NCI-H524 treated with DMSO at 0.1 percent for 48 hours (cell line): ENCODE results near the gene C13orf46.
"Not testable (repeated sequence)": the region's sequence is repeated elsewhere in the genome, so short reads cannot be mapped to it uniquely, and the experiment has no call there.

Experiments used
- DNase-seq: peaks from one replicate; lab custom pipeline; 2025; lab: John Stamatoyannopoulos, UW

The C13orf46 gene

GRCh38 chr13:113923376-113924063, 50.4 kb downstream of the C13orf46 start:
- no peak for DNase-seq

- DNase-seq: no peak
These were observed 51.3 kb downstream of the C13orf46 start for GRCh38 chr13:113922412-113923118.

- DNase-seq: no peak
These were observed 52.1 kb downstream of the C13orf46 start for GRCh38 chr13:113921763-113922162.

DNA sequence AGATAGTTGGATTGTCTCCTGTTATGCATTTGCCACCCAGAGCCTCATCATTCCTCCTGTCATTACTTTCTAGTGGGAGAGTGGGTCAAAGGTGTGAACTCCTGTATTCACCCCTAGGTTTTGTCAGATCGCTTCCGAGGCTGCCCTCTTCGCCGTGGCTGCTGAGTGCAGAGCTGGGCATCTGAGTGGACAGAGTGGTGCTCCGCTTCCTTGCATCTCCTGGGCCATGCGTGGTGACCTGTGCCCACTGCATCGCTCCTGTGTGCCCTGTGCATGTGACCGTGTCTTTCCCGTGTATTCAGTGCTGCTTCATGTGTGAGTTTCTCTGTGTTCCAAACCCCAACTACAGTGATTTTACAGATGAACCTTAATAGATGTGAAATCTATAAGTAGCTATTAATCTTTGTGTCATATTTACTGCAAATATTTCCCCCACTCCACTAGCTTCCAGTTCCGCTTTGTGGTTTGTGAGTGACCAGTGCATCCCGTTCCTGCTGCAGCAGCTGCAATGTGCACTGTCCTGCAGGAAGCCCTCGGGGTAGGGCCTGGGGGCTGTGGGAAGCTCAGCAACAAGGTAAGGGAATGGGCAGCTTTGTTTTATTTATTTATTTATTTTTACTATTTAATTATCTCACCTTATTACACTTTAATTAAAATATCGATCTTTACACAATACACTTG, 53.1 kb downstream of the C13orf46 start:
- no peak for DNase-seq

DNA sequence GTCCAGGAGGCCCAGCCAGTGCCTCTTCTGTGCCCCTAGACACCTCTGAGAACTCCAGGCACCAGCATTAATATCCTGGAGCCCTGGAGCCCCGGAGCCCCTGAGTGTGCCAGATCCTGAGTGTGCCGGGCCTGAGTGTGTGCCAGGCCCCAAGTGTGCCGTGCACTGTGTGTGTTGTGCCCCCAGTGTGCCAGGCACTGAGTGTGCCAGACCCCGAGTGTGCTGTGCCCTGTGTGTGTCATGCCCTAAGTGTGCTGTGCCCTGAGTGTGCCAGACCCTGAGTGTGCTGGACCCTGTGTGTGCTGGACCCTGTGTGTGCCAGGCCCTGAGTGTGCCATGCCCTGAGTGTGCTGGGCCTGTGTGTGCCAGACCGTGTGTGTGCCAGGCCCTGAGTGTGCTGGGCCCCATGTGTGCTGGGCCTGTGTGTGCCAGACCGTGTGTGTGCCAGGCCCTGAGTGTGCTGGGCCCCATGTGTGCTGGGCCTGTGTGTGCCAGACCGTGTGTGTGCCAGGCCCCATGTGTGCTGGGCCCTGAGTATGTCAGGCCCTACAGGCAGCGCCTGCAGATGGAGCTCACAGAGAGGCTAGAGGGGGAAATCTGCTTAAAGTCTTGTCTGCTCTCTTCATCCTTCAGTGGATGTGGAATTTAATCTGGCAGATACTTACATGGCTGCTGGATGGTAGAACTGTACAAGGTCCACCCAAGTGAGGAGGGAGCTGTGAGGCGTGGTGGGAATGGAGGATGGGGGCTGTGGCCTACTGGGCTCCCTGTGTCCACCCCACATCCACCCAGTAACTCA, 53.9 kb downstream of the C13orf46 start:
- no peak for DNase-seq

GRCh38 chr13:113918981-113919701, 54.7 kb downstream of the C13orf46 start:
- no peak for DNase-seq

- no peak for DNase-seq
These were observed 55.3 kb downstream of the C13orf46 start for GRCh38 chr13:113918580-113918979.

- DNase-seq: no peak
These were observed 56.1 kb downstream of the C13orf46 start for GRCh38 chr13:113917594-113918371.

DNA sequence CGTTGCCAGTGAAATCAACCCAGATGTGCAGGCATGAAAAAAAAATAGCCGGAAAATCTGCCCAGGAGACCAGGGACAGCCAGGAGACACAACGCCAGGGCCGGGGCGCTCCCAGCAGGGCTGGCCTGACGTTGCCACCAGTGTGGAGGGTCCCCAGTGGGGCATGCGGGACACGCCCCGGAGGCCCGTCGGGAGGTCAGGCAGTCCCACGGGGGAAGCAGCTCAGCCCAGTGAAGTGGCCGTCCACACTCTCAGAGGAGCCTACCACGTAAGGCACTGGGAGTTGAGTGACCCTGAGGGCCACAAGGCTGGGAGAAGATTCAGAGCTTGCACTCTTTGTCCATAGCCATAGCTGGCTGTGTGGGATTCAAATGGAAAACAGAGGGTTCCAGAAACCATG, 56.8 kb downstream of the C13orf46 start:
- no peak for DNase-seq

DNA sequence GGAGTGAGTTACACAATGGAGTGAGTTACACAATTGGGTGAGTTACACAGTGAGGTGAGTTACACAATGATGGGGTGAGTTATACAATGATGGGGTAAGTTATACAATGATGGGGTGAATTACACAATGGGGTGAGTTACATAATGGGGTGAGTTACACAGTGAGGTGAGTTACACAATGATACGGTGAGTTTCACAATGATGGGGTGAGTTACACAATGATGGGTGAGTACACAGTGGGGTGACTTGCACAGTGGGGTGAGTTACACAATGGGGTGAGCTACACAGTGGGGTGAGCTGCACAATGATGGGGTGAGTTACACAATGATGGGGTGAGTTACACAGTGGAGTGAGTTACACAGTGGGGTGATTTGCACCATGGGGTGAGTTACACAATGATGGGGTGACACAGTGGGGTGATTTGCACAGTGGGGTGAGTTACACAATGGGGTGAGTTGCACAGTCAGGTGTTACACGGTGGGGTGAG, 57.5 kb downstream of the C13orf46 start:
- no peak for DNase-seq

DNA sequence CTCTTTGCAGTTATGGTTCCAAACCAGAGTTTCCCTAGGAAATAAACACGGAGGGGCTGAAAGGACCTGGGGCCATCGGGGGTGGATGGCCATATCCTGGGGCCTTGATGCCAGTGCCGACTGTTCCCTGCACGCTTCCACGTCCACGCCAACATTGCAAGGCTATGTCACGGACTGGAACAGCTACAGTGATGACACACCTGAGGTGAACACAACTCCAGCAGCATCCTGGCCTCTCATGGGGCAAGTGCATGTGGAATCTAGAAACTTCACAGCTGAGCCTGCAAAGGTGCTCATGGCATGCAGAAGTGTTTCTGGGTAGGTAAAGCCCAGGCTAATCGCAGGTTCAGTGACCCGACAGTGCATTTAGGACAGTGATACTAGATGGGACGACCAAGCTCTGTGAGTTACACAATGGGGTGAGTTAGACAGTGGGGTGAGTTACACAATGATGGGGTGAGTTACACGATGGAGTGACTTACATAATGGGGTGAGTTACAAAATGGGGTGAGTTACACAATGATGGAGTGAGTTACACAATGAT, 58.0 kb downstream of the C13orf46 start:
- DNase-seq: no peak

- DNase-seq: no peak
These were observed 58.7 kb downstream of the C13orf46 start for GRCh38 chr13:113915012-113915763.

DNA sequence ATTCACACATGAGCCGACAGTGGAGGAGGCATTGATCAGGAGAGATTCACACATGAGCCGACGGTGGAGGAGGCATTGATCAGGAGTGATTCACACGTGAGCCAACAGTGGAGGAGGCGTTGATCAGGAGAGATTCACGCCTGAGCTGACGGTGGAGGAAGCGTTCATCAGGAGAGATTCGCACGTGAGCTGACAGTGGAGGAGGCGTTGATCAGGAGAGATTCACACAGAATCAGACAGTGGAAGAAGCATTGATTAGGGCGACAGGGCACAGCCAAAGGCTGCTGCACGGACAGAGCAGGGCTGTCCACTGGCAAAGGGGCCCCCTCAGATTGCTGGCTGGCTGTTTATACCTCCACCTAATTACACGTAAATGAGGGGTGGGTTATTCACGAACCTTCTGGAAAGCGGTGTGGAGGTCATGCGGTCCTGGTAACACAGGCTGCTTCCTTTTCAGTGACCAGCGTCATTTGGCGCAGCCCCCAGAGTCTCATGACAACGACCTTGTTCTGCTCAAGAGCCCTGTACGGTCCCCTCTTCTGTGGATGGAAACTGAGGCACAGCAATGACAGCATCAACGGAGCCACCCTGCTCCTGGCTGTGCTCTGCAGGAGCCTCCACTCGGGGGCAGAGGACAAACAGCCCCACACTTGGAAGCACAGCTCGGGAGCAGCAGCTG, 59.4 kb downstream of the C13orf46 start:
- no peak for DNase-seq

DNA sequence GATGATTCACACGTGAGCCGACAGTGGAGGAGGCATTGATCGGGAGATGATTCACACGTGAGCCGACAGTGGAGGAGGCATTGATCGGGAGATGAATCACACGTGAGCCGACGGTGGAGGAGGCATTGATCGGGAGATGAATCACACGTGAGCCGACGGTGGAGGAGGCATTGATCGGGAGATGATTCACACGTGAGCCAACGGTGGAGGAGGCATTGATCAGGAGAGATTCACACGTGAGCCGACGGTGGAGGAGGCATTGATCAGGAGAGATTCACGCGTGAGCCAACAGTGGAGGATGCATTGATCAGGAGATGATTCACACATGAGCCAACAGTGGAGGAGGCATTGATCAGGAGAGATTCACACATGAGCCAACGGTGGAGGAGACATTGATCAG, 60.0 kb downstream of the C13orf46 start:
- DNase-seq: not testable (repeated sequence)

- not testable (repeated sequence) for DNase-seq
These were observed 60.5 kb downstream of the C13orf46 start for GRCh38 chr13:113913408-113913807.

- no peak for DNase-seq
These were observed 61.3 kb downstream of the C13orf46 start for GRCh38 chr13:113912596-113912995.

DNA sequence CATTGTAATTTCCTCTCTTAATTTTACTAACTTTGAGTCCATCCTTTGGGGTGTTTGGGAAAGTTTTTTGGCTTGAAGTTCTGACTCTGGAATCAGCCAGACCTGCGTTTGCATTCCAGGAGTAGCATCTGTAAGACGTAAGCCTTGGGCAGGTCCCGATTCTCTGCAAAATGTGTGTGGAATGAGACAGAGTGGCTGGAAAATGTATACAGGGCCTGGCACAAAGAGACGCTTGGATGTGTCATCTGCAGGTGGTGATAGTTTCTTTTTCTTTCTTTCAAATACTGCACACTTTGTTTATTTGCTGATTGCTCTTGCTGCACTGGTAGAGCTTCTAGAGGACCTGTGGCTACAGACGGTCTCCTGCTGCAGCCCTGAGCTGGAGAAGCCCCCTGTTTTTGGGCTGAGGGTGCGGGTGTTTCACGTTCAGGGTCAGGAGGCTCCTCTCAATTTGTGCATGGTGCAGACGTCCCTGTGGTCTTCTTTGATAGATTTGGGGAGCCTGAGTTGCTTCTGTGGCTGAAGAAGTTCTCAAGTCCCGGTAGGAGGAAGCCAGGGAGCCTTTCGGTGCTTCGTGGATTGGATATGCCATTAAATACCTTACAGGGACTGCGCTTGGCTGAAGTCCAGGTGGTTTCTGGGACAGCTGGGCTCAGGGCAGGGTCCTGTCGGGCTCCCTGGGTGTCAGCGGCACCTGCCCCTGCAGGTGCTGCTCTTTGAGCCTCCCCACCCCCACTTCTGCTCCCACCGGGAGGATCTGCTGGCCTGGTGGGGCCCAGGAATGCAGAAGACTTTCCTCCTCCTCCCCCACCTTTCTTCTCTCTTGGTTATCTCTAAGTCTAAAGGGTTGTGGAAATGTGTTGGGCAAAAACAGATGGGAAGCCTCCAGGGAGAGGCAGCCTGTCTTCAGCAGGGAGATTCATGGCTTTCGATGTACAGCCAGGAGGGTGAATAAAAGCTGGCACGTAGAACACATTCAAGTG, 66.0 kb downstream of the C13orf46 start:
- DNase-seq: no peak

- no peak for DNase-seq
These were observed 67.3 kb downstream of the C13orf46 start for GRCh38 chr13:113906571-113906970.
